Mesothelial cell of epicardium (in vitro differentiated cells): Measurements from ENCODE around the gene CASP14. TPM values are rescaled to one million over a fixed set of nuclear protein-coding genes. Genes with fewer than 3 reads are reported as not detected.
"Not testable (repeated sequence)": the region's sequence is repeated elsewhere in the genome, so short reads cannot be mapped to it uniquely, and the experiment has no call there.

Experiments used
- DNase-seq, 2 experiments: peaks; one replicate each; pipeline ENCODE4 v3.0.0; 2021; ENCODE audit warnings: low spot score in 2 of 2; ENCODE audit not compliant: unreplicated experiment in 2 of 2
- H3K27ac Mint-ChIP-seq: 2 replicates; pipeline ENCODE4 v1.8.0; 2021; ENCODE audit warnings: mixed read lengths
- H3K27me3 Mint-ChIP-seq: 2 replicates; pipeline ENCODE4 v1.8.0; 2021; ENCODE audit warnings: low read depth, mixed read lengths
- H3K36me3 Mint-ChIP-seq: 2 replicates; pipeline ENCODE4 v1.8.0; 2021; ENCODE audit warnings: mixed read lengths
- H3K4me1 Mint-ChIP-seq: 2 replicates; pipeline ENCODE4 v1.8.0; 2021; ENCODE audit warnings: mixed read lengths
- H3K4me3 Mint-ChIP-seq: 2 replicates; pipeline ENCODE4 v1.8.0; 2021; ENCODE audit warnings: mild to moderate bottlenecking, moderate library complexity, mixed read lengths
- H3K9me3 Mint-ChIP-seq: 2 replicates; pipeline ENCODE4 v1.8.0; 2021; ENCODE audit warnings: mixed read lengths
- total RNA-seq: library from RNA; stranded (reverse); gene quantifications from 3 replicates; pipeline ENCODE4 v1.2.1, GENCODE V29; 2021
- TF ChIP-seq, protein P1 (sequence below): fragments of 200-600 bp; sonication (generic); IDR thresholded peaks from one replicate; pipeline ENCODE4 v1.5.0; 2021; ENCODE audit warnings: antibody characterized with exemption; ENCODE audit not compliant: unreplicated experiment

CASP14 gene, protein sequence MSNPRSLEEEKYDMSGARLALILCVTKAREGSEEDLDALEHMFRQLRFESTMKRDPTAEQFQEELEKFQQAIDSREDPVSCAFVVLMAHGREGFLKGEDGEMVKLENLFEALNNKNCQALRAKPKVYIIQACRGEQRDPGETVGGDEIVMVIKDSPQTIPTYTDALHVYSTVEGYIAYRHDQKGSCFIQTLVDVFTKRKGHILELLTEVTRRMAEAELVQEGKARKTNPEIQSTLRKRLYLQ
- total RNA-seq: not detected in 3 replicates

DNA sequence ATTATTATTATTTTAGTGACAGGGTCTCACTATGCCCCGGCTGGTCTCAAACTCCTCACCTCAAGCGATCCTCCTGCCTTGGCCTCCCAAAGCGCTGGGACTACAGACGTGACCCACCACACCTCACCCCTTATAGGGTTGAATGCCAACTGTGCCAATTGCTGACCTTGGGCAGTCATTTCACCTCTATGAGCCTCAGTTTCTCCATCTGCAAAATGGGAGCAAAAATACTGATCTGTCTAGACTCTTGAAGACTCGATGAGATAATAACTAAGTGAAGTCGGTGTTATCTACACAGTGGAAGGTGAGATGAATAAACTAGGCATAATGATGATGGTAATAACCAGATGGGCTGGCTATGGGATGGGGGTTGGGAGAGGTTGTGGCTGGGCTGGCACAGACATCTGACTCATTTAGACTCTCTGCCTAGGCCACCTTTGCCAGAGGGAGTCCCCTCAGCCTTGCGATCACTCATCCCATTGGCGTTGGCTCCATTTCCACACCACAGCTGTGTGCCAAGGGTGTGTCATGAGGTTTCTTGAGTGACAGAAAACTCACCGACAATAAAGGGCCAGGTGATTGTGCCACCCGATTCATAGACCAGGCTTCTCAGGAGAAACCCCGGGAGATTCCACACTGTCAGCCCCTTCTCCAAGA is at the start of gene CASP14:
Gene CASP14 (plus strand): TSS at position 596 of the 657 bp plus-strand sequence. CDS start 2,772 bp downstream, outside the sequence.
- H3K36me3 Mint-ChIP-seq: peaks cover 3% of the 10 kb centered on the region
- DNase-seq: no peak
- no peak within 1 kb of the TSS for H3K4me3 Mint-ChIP-seq
- no peaks in the 10 kb centered on the region for H3K4me1 Mint-ChIP-seq
- TF ChIP-seq, protein P1, sequence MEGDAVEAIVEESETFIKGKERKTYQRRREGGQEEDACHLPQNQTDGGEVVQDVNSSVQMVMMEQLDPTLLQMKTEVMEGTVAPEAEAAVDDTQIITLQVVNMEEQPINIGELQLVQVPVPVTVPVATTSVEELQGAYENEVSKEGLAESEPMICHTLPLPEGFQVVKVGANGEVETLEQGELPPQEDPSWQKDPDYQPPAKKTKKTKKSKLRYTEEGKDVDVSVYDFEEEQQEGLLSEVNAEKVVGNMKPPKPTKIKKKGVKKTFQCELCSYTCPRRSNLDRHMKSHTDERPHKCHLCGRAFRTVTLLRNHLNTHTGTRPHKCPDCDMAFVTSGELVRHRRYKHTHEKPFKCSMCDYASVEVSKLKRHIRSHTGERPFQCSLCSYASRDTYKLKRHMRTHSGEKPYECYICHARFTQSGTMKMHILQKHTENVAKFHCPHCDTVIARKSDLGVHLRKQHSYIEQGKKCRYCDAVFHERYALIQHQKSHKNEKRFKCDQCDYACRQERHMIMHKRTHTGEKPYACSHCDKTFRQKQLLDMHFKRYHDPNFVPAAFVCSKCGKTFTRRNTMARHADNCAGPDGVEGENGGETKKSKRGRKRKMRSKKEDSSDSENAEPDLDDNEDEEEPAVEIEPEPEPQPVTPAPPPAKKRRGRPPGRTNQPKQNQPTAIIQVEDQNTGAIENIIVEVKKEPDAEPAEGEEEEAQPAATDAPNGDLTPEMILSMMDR: no peak
- H3K9me3 Mint-ChIP-seq: peaks cover 64% of the 10 kb centered on the region
- H3K27me3 Mint-ChIP-seq: no peaks in the 10 kb centered on the region
- no peak within 1 kb of the TSS for H3K27ac Mint-ChIP-seq

DNA sequence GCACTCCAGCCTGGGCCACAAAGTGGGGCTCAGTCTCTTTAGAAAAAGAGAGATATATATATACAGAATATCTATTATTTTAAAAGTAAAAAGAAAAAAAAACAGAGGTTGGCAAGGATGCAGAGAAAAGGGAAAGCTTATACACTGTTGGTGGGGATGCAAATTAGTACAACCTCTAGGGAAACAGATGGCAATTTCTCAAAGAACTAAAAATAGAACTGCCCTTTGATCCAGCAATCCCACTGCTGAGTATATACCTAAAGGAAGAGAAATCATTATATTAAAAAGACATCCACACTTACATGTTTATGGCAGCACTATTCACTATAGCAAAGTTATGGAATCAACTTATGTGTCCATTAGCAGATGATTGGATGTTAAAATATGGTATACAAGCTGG is 41.0 kb upstream of the CASP14 start:
- peaks cover 22% of the 10 kb centered on the region for H3K27me3 Mint-ChIP-seq
- peaks cover 35% of the 10 kb centered on the region for H3K9me3 Mint-ChIP-seq
- no peak overlapping the region for H3K27ac Mint-ChIP-seq
- TF ChIP-seq, protein P1: no peak
- DNase-seq: no peak
- H3K36me3 Mint-ChIP-seq: no peaks in the 10 kb centered on the region
- no peaks in the 10 kb centered on the region for H3K4me1 Mint-ChIP-seq
- no peak overlapping the region for H3K4me3 Mint-ChIP-seq

DNA sequence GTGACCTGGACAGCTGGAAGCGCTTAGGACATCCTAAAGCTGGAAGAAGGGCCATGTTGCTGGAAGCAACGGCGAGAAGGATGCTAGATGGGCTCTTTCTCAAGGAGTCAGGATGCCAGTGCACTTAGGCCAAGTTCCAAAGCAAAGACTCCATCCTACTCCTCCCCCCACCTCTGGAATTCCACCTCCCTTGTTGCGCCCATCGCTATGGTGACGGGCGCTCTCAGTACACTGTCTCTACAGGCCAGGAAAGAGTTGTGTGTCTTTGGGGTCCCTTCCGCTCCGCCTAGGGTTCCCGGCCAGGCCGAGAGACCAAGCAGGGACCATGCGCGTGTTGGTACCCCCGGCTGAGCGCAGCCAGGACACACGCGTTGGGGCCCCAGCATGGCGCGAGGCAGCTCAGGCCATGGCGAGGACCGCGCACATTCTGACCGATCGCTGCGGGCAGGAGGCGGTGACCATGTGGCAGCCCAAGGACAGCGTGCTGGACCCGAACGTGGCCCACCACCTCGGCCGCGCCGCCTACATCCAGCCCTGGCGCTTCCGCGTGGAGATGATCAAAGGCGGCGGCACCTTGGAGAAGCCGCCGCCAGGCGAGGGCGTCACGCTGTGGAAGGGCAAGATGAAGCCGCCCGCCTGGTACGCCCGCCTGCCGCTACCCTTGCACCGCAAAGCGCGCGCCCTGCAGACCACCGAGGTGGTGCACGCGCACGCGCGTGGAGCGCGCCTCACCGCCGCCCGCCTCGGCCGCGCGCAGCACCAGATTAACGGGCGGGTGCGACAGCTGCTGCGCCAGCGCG is 38.6 kb upstream of the CASP14 start:
- Mint-ChIP-seq H3K36me3 (no peaks in the 10 kb centered on the region), H3K27ac (no peak overlapping the region), H3K4me3 (no peak overlapping the region), H3K27me3 (peaks cover 23% of the 10 kb centered on the region), H3K4me1 (no peaks in the 10 kb centered on the region), H3K9me3 (peaks cover 39% of the 10 kb centered on the region)
- TF ChIP-seq, protein P1: no peak
- DNase-seq: no peak

DNA sequence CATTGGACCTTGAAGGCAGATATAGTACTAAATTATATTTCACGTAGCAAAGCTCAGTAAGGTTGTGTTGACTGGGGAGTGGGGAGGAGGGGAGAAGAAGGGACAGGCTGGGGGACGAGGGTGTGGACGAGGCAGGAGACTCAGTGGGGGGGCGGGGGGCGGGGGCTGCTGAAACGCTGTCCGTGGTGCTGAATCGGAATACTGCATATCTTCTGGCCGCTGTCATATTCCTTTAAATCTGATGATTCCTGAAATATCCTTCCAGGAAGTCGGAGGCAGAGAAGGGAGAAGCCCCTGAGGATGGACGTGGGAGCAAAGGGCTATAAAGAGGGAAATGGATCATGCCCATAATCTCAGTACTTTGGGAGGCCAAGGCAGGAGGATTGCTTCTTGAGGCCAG is 34.7 kb upstream of the CASP14 start:
- H3K4me1 Mint-ChIP-seq: no peaks in the 10 kb centered on the region
- no peak for DNase-seq
- no peak overlapping the region for H3K4me3 Mint-ChIP-seq
- H3K27me3 Mint-ChIP-seq: peaks cover 23% of the 10 kb centered on the region
- H3K36me3 Mint-ChIP-seq: peaks cover 2% of the 10 kb centered on the region
- H3K27ac Mint-ChIP-seq: no peak overlapping the region
- H3K9me3 Mint-ChIP-seq: peaks cover 36% of the 10 kb centered on the region
- TF ChIP-seq, protein P1: no peak

DNA sequence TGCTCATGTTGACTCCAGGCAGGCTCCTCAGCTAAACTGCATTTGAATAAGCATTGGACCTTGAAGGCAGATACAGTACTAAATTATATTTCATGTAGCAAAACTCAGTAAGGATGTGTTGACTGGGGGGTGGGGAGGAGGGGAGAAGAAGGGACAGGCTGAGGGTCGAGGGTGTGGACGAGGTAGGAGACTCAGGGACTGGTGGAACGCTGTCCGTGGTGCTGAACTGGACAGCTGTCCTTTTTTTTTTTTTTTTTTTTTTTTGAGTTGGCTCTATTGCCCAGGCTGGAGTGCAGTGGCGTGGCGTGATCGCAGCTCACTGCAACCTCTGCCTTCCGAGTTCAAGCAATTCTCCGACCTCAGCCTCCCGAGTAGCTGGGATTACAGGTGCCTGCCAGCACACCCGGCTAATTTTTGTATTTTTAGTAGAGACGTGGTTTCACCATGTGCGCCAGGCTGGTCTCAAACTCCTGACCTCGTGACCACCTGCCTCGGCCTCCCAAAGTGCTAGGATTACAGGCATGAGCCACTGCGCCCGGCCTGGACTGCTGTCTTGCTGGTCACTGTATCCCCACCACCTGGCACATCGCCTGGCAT is 33.2 kb upstream of the CASP14 start:
- no peak overlapping the region for H3K4me3 Mint-ChIP-seq
- peaks cover 2% of the 10 kb centered on the region for H3K36me3 Mint-ChIP-seq
- TF ChIP-seq, protein P1: no peak
- peaks cover 14% of the 10 kb centered on the region for H3K27me3 Mint-ChIP-seq
- H3K4me1 Mint-ChIP-seq: no peaks in the 10 kb centered on the region
- DNase-seq: no peak
- H3K9me3 Mint-ChIP-seq: peaks cover 36% of the 10 kb centered on the region
- no peak overlapping the region for H3K27ac Mint-ChIP-seq

DNA sequence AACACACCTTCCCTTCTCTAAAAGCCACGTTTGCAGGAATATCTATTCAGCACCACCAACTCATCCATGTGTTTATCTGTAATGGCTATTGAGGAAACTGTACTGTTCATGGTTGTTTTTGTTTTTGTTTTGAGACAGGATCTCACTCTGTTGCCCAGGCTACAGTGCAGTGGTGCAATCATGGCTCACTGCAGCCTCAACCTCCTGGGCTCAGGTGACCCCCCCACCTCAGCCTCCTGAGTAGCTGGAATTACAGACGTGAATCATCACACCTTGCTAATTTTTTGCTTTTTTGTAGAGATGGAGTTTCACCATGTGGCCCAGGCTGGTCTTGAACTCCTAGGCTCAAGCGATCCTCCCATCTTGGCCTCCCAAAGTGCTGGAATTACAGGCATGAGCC is 30.4 kb upstream of the CASP14 start:
- not testable (repeated sequence) for H3K27me3 Mint-ChIP-seq, H3K36me3 Mint-ChIP-seq, H3K4me1 Mint-ChIP-seq, H3K27ac Mint-ChIP-seq, DNase-seq, H3K4me3 Mint-ChIP-seq
- peaks cover 28% of the 10 kb centered on the region for H3K9me3 Mint-ChIP-seq
